NCI-H526 (cell line): ENCODE data around the gene MYL1.

ENCODE experiments used
- DNase-seq, 2 experiments: peaks; one replicate each; lab custom pipeline; 2025; lab: John Stamatoyannopoulos, UW

Gene MYL1

DNA sequence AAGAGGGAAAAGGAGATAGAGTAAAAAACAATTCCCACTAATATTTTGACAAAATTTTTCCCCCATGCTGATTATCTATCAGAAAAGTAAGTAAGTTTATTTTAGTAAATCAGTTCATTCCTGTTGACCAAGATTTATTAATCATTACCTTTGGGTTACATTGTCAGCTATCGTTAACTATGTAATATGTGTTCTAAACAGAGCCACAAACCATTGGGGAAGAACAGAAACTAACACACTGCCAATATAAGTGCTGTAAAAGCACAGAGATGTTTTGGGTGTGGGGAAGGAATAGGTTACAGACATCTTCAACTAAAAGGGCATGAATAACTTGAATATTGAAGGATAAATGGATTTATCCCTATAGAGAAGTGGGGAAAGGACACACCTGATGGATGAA is 47.3 kb downstream of the MYL1 start:
- no peak for DNase-seq

DNA sequence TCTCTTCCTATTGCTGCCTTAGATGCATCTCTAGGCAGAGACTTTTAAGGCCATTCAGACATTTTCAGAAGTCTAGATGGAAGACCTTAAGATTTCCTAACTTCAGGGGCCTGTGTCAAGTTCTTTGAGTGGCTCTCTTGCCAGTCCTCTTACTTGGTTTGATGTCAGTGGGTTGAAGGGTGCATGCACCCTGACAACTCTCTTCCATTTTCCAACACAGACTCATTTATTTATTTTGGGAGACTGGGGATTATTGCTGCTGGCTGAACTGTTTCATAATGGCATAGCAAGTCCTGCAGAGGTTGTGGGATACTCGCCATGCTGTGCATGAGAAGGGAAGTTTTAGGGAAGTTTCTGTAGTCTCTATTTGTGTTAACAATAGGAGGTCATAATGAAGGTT is 50.7 kb downstream of the MYL1 start:
- DNase-seq = no peak

GRCh38 chr2:210263841-210264240 is 51.1 kb downstream of the MYL1 start:
- DNase-seq = no peak

DNA sequence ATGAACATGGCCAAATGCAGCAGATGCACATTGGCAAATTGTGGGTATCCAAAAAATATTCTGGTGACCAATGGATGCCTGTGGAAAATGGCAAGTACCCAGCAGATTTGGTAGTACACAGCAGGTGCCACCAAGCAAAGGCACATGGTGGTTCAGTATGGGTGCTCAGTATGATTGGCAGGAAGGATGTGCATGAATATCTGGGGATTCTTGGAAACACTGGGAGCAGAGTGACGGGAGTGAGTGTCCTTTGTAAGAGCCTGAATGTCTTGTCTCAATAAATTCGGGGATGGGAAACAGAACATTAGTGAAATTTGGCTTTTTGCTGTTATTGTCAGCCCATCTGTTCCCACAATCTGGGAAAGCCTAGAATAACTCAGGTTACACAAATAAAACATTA is 52.9 kb downstream of the MYL1 start:
- no peak for DNase-seq

- DNase-seq = no peak
Observed at GRCh38 chr2:210259687-210260086, 55.3 kb downstream of the MYL1 start.

- no peak for DNase-seq
Observed at GRCh38 chr2:210252699-210253606, 62.0 kb downstream of the MYL1 start.

DNA sequence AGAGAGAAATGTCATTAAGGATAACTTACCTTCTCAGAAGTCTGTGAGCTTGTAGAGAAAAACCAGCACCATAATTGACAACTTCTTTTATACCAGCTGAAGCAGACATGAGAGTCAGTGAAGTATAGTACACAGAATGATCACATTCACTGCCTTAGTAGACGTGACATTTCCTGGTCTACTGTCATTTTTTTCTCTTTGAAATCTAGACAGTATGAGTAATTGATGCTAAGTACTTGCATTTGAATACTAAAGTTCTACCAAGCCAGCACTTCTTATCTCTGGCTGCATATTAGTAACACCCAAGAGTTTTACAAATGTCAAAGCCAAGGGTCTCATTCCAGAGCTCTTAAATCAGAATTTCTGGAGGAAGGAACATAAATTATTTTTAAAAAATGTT is 64.4 kb downstream of the MYL1 start:
- no peak for DNase-seq
